OCI-LY7 (cell line): Measurements from ENCODE around the gene JDP2.

Experiments used
- EZH2phosphoT487 ChIP-seq: fragments of 200-600 bp; sonication (generic); IDR thresholded peaks from 2 replicates; pipeline ENCODE4 v1.6.1; 2018; ENCODE audit warnings: low read depth, borderline replicate concordance, mild to moderate bottlenecking, mixed run types, antibody characterized with exemption, low read length, moderate library complexity, mixed read lengths
- TF ChIP-seq, protein P1 (sequence below): fragments of 200-600 bp; sonication (generic); conservative IDR thresholded peaks from 2 replicates; pipeline ENCODE4 v1.5.1; 2014; ENCODE audit warnings: mild to moderate bottlenecking, antibody characterized with exemption, low read length, moderate library complexity, mixed read lengths

DNA sequence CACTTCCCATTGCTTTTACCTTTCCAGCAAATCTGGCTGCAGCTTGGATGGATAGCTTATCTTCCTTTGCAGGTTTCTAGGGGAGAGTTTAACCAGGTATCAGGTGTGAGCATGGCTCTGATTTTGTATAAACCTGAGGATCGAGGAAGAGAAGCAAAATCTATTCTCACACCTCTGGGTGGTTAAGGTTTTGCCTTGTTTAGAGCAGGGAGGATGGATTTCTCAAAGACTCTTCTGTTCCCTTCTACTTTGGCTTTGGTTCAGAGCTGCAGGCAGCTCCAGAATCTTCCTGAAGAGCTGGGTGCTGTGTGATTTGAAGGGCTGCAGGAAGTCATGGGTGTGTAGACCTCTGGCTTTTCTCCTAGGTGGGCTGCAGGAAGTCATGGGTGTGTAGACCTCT lies 1.7 kb downstream of the JDP2 start:
- TF ChIP-seq, protein P1, sequence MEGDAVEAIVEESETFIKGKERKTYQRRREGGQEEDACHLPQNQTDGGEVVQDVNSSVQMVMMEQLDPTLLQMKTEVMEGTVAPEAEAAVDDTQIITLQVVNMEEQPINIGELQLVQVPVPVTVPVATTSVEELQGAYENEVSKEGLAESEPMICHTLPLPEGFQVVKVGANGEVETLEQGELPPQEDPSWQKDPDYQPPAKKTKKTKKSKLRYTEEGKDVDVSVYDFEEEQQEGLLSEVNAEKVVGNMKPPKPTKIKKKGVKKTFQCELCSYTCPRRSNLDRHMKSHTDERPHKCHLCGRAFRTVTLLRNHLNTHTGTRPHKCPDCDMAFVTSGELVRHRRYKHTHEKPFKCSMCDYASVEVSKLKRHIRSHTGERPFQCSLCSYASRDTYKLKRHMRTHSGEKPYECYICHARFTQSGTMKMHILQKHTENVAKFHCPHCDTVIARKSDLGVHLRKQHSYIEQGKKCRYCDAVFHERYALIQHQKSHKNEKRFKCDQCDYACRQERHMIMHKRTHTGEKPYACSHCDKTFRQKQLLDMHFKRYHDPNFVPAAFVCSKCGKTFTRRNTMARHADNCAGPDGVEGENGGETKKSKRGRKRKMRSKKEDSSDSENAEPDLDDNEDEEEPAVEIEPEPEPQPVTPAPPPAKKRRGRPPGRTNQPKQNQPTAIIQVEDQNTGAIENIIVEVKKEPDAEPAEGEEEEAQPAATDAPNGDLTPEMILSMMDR, result no peak
- no peak for TF ChIP-seq EZH2phosphoT487
